Bronchial epithelial cell (primary cell): ENCODE results near the gene MAGEA9B. TPM values are rescaled to one million over a fixed set of nuclear protein-coding genes. Genes with fewer than 3 reads are reported as not detected.

Source experiments
- total RNA-seq: library from RNA; depleted of rRNA; stranded (reverse); fragments of >200 nt; gene quantifications from 2 replicates; pipeline ENCODE4 v1.2.1, GENCODE V29; 2014

MAGEA9B gene
- total RNA-seq, 1 donor from 2014 or later = not detected

Other genes starting within 250 kb of the MAGEA9B start
- 12.4 and 21.5 TPM in 2 replicates for gene IDS, start 82.2 kb downstream of the MAGEA9B start, total RNA-seq
- 19.5 and 20.1 TPM in 2 replicates for gene EOLA1, start 46.4 kb downstream of the MAGEA9B start, total RNA-seq
- gene HSFX3, start 37.5 kb downstream of the MAGEA9B start, total RNA-seq = not detected in 2 replicates
- gene HSFX2, start 7.9 kb upstream of the MAGEA9B start, total RNA-seq = not detected in 2 replicates
- 20.3 and 27.0 TPM in 2 replicates for gene TMEM185A, start 44.3 kb upstream of the MAGEA9B start, total RNA-seq
- gene MAGEA11, start 124.6 kb upstream of the MAGEA9B start, total RNA-seq = not detected in 2 replicates
- 0.53 and 0.77 TPM in 2 replicates for gene HSFX1, start 186.6 kb upstream of the MAGEA9B start, total RNA-seq
- not detected in 2 replicates for gene MAGEA9, start 194.5 kb upstream of the MAGEA9B start, total RNA-seq